HG02571 (cell line): ENCODE results near the gene CIAO2B.

Experiments
- ATAC-seq: cut with Tn5 transposase; IDR thresholded peaks from one replicate; pipeline ENCODE4 v1.9.1; 2021; ENCODE audit warnings: mild to moderate bottlenecking, moderate library complexity; ENCODE audit not compliant: unreplicated experiment

The CIAO2B gene

GRCh38 chr16:66890799-66891198 lies 43.4 kb downstream of the CIAO2B start:
- ATAC-seq = no peak

- no peak for ATAC-seq
Observed at GRCh38 chr16:66889622-66890021, 44.6 kb downstream of the CIAO2B start.

GRCh38 chr16:66888647-66889615 lies 45.3 kb downstream of the CIAO2B start:
- ATAC-seq = no peak

- ATAC-seq = no peak
Observed at GRCh38 chr16:66886914-66887313, 47.3 kb downstream of the CIAO2B start.

GRCh38 chr16:66886321-66886720 lies 47.9 kb downstream of the CIAO2B start:
- ATAC-seq = no peak

- no peak for ATAC-seq
Observed at GRCh38 chr16:66885491-66885890, 48.7 kb downstream of the CIAO2B start.

- ATAC-seq = no peak
Observed at GRCh38 chr16:66882702-66883101, 51.5 kb downstream of the CIAO2B start.
